DMS79 (cell line): ENCODE results near the gene PRH2.

ENCODE experiments used
- DNase-seq: peaks from one replicate; lab custom pipeline; 2025; lab: John Stamatoyannopoulos, UW

The PRH2 gene

GRCh38 chr12:10960211-10960610 is 31.2 kb downstream of the PRH2 start:
- no peak for DNase-seq

GRCh38 chr12:10965476-10965875 is 36.4 kb downstream of the PRH2 start:
- DNase-seq = no peak

- DNase-seq = no peak
Measured at GRCh38 chr12:10966314-10966713, 37.3 kb downstream of the PRH2 start.

DNA sequence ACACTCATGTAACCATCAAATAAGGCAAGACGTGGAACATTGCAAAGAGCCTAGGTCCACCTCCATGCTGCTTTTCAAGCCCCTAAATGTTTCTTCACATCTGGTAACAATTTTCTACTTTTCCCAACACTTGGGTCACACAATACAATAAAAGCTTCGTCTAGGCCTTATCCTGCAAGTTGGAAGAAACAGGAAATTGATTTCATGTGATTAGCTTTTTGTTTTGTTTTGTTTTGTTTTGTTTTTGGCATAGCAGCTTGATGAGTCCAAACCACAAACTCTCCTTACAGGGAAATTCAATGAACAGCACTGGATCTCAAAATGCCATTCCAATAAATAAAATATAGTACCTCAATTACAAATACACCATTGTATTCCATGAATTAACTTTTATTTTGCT is 38.4 kb downstream of the PRH2 start:
- DNase-seq = no peak

GRCh38 chr12:10968765-10969456 is 39.9 kb downstream of the PRH2 start:
- DNase-seq = no peak

GRCh38 chr12:10974965-10975364 is 45.9 kb downstream of the PRH2 start:
- DNase-seq = no peak

DNA sequence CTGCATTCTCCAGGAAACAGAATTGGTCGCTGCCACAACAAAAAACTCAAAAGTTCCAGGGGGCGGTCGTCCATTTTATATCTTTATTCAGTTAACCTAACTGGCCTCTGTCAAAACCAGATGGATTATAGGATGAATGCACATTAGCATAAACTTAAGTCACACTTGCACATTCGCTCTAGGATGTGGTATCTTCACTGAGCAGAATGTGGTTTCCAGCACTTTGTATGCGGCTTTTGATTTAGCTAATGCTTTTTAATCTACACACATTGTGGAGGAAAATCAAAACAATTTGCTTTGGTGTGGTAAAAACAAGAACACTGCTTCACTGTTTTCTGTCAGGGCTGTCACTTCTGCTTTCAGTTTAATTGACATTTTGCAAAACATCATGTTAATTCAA is 53.2 kb downstream of the PRH2 start:
- DNase-seq = no peak
